ENCODE measurements around the gene HEG1.

DNA sequence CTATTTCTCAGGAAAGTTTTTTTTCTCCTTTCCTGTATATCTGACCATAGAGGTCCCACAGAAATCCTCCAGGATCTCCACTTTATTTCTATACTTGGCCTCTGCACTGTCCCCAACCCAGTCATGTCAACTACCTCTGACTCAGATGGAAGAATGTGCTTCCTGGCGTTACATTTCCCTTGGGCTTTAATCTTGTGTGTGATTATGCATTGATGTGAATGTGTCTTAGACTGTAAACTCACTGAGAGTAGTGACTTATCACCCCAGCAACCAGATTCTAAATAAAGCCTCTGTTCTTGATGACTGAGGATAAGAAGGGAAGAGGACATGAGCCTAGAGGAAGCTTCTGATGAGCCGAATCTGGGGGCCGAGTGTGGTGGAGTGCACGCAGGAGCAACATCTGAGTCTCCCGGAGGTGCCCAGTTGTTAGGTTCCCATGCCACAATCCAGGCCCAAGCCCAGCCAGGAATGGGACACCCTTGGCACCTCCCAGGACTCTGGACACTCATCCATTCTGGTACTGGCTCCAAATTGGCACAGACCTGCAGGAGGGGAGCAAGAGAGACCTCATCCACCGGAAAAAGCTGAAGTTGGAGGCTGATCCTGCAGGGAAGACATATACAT is 32.1 kb upstream of the HEG1 start:
- TF ChIP-seq, protein P1, sequence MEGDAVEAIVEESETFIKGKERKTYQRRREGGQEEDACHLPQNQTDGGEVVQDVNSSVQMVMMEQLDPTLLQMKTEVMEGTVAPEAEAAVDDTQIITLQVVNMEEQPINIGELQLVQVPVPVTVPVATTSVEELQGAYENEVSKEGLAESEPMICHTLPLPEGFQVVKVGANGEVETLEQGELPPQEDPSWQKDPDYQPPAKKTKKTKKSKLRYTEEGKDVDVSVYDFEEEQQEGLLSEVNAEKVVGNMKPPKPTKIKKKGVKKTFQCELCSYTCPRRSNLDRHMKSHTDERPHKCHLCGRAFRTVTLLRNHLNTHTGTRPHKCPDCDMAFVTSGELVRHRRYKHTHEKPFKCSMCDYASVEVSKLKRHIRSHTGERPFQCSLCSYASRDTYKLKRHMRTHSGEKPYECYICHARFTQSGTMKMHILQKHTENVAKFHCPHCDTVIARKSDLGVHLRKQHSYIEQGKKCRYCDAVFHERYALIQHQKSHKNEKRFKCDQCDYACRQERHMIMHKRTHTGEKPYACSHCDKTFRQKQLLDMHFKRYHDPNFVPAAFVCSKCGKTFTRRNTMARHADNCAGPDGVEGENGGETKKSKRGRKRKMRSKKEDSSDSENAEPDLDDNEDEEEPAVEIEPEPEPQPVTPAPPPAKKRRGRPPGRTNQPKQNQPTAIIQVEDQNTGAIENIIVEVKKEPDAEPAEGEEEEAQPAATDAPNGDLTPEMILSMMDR (conservative IDR thresholded peaks at IDR 0.05 in 1 of 2, IDR thresholded peaks at IDR 0.05 in 1 of 2; ENCODE audit: extremely low read depth in 1 of 2, insufficient read depth in 1 of 2, low read depth in 1 of 2, low read length in 2 of 2) = no peak
- no peak for TF ChIP-seq EZH2 (IDR thresholded peaks at IDR 0.05; ENCODE audit: borderline replicate concordance, low read length)

Measured in mammary epithelial cell (primary cell).